GM21367 (cell line): Measurements from ENCODE around the gene FAM118A.
A peak's percentile ranks its signal among the peaks of the same experiment; 100 is the strongest.
"Not testable (repeated sequence)": the region's sequence is repeated elsewhere in the genome, so short reads cannot be mapped to it uniquely, and the experiment has no call there.

ENCODE experiments used
- ATAC-seq: cut with Tn5 transposase; IDR thresholded peaks from one replicate; pipeline ENCODE4 v1.9.1; 2021; ENCODE audit not compliant: unreplicated experiment

The FAM118A gene

DNA sequence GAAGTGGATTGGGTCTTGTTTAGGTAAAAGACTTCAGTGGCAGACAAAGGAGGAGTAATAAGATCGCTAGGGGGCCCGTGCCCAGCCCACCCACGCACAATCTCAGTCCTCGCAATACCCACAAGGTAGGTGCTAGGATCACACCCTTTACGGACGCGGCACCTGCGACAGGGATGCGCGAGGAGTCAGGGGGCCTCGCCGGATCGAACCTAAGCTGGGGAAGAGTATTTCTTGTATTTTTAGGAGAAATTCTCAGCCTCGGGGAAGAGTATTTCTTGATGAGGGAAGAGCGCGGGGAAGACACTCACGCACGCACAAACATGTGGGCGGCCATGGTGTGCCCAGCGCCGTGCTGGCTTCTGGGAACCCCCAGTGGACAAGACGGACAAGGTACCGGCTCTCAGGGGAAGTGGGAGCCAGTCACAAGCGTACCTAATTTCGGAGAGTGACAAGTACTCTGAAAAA lies 745 bp upstream of the FAM118A start:
- no peak for ATAC-seq

DNA sequence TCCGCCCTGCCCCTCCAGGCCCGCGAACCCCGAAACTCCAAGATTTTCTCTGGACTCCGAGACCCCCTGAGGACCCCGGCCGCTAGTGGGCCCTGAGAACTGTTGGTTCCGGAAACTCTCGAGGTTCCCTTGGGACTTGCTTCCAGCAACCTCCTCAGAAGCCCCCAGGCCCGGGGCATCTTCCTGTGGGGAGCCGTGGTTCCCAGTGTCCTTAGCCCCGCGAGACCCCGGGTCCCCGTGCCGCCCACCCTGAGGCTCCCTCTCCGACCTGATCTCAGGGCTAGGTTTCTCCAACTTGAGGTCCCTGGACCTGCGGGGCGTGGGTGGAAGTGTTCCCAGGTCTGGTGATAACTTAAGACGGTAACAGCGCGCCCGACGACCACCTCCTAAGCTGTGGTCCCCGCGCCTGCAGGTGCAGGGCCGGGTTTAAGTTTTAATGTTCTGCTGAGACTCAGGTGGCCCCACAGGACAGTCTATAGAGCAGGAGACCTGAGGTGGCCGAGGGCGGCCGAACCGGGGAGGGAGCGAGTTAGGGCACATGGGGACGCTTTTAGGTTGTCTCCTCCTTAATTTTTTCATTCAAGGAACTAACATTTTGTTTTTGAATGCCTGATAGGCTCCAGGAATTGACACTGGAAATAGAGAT lies 720 bp downstream of the FAM118A start:
- no peak for ATAC-seq

DNA sequence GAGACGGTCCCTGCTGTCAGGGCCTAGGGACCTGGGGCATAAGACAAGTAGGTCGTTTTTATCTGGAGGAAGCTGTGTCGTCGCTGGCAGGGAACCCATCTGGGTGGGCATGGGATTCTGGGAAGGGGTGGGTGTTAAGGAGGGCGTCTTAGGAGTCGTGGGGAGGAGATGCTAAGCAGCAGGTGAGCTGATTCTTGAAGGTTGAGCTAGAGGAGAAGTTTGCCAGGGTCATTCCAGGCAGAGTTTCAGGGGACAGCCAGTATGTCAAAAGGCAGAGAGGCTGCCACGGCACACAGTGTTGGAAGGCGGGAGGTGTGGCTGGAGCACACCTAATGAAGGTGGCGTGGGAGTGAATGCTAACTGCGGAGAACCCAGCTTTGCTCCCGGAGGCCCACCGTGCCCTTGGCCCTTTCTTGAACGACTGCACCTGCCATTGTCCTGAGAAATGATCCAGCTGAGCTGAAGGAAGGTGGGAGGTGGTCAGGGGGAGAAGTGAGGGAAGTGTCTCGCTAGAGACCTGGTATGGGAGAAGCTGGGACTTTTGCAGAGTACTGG lies 1.3 kb downstream of the FAM118A start:
- ATAC-seq = no peak

DNA sequence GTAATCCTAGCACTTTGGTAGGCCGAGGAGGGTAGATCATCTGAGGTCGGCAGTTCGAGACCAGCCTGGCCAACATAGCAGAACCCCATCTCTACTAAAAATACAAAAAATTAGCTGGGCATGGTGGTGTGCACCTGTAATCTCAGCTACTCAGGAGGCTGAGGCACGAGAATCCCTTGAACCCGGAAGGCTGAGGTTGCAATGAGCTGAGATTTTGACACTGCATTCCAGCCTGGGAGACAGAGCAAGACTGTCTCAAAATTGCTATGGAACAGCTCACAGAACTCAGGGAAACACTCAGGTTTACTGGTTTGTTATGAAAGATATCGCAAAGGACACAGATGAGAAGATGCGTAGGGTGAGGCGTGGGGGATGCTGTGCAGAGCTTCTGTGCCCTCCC lies 2.7 kb downstream of the FAM118A start:
- no peak for ATAC-seq

DNA sequence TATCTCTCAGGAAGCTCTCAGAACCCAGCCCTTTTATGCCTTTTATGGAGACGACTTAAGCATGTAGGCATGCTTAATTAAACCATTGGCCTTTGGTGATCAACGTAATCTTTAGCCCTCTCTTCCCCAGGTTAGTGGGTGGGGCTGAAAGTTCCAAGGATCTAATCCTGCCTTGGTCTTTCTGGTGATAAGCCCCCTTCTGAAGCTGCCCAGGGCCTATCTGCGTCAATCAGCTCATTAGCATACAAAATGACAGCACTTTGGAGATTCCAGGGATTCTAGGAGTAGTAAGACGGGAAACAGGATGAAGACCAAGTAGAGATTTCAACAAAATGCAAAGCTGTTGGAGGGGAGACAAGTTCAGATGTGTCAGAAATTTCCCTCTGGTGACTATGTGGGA lies 3.1 kb downstream of the FAM118A start:
- no peak for ATAC-seq

DNA sequence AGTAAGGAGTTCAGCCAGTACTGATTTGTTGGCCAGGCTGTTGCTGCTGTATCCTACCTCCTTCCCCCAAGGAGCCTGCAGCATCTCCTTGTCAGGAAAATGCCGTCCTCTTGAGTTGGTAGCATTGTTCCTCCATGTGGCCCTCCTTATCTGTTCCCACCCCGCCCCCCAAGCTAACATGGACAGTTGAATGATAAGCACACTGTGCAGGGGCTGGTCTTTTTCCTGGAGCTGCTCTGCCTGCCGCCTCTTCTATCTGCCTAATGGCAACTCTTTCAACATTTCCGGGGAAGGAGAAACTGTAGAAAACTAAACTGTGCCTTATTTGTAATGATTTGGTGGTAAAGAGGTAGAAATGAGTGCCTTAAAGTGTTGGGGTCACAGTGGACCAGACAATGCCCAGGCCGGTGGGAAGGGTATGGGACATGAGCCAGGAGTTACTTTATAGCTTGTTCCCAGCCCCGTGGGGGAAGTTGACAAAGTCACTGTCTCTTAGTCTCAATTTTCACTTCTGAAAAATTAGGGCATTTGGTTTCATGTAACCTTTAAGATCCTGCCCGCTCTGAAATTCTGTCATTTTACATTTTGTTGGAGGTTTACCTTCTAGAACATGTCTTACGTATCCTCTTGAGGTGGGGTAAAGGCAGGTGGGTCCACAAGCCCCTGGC lies 4.5 kb downstream of the FAM118A start:
- ATAC-seq = no peak

DNA sequence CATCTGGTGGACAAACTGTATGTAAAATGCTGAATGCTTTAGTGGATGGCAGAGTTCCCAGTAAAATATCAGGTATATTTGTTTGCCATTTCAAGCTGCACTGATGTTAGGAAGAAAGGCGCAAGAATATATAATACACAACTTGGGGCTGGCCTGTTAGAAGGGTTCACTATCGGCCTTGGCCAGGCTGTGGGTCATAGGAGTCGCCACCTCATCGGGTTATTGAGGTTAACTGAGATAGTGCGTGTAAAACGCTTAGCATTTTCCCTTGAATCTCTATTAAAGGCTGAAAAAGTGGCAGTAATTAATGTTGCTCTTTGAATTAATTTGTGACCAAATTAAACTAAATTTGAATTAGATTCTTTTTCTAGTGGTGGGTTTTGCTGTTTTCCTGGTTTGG lies 5.1 kb downstream of the FAM118A start:
- no peak for ATAC-seq

DNA sequence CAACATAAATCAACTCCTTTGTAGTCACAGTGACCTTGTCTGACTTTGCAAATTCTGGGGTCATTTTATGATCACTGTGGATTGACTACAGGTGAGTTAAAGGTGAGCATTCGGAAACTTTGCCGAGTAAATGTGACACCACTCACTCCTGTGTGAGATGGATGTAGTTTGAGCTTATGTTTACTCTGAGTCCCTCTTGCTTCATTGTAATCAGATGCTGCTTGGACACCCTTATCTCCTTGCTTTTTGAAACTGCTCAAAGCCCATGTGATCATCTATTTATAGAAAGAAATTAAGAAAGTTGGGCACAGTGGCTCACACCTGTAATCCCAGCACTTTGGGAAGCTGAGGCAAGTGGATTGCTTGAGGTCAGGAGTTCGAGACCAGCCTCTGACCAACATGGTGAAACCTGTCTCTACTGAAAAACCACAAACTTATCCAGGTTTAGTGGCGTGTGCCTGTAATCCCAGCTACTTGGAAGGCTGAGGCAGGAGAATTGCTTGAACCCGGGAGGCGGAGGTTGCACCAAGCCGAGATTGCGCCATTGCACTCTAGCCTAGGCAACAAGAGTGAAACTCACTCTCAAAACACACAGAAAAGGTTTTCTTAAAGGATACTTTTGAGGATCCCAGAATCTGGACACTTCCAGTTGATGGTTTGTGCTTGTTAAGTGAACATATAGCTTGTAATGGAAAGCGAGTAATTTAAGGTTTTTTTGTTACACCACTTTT lies 7.2 kb downstream of the FAM118A start:
- no peak for ATAC-seq

DNA sequence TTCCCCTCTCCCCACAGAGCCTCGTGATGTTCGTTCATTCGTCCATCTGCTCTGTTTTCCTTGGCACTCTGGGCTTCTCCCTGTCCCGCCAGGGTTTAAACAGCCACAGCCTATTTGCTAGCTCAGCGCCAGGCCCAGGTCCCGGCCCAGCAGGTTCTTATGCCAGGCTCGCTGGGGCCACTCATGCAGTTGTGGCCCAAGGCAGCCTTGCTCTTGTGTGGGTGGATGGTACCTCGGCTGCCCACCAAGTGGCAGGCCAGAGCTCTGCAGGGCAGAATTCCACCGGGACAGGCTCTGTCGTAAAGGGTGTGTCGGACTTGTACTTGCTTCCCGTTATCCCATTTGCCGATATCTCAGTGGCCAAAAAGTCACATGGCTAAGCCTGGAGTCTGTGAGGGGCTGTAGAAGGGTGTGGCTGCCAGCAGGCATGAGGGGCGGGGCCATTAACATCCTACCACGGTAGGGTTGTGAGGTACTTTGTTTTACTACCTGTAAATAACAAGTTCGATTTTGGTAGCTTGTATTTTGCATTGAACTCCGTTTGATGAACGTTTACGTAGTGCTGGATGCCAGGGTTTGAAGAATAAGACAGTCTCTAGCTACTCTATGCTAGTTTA lies 7.9 kb downstream of the FAM118A start:
- no peak for ATAC-seq

DNA sequence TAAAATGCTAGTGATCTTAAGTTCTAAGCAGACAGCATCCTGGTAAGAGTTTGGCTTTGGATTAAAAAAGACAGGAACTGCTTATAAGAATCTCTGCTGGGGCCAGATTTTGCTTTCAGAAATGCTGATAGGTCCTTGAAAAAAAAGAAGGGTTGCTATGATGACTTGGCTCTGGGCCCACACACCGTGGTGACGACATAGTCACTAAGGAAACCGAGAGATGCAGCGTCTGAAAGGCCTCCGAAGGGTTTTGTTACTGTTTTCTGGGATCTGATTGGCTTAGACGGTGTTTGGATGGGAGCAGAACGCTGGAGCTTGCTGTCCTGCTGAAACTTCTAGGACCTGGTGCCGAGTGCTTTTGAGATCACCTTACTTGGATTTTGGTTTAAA lies 8.4 kb downstream of the FAM118A start:
- peak; percentile 48 for ATAC-seq

DNA sequence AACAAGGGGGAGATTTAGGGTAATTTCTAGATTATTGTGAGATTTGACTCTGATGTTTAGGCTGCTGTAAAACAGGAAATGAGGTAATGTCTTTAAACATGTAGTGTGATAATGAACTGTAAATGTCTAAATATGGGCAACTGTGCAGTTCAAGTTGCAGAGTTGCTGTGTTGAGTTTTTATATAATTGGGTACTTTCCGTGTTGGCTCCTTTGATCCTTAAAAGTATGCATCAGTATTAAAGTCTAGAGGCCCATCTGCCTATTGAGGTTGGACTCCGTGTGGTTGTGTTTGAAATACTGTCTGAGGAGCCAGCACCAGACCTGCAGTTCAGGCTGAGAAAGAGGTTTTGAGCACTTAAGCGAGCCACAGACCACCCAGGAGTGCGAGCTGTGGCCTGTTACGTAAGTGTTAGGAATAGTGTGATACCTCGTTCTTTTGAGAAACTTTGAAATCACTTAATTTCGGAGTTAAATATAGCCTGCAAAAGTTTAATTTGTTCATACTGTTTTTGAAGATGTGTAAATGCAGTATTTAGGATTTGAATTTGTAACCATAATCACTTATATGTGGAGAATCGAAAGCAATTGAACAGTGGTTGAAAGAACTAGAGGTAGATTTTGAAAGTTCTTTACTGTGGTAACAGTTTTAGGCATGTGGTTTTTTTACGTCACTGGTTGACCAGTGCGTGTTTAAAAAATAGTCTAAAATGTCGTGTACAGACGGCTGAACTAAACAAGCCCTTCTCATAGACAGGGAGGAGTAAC lies 9.0 kb downstream of the FAM118A start:
- peak; percentile 30 for ATAC-seq

DNA sequence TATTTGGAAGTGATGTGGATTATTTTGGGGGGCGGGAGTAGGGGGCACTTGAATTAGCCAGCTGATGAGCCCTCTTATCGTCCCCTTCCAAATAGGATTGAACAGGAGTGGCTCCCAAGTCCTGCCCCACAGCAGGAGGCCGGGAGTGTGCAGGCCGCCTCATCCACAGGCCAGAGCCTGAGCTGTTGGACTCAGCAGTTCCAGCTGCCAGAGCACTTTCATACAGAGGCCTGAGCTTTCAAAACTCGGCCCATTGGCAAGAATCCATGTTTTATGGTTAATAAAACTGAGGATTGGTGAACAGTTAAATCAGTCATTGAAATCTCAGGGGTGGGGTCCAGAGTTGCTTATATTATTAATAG lies 9.6 kb downstream of the FAM118A start:
- no peak for ATAC-seq

DNA sequence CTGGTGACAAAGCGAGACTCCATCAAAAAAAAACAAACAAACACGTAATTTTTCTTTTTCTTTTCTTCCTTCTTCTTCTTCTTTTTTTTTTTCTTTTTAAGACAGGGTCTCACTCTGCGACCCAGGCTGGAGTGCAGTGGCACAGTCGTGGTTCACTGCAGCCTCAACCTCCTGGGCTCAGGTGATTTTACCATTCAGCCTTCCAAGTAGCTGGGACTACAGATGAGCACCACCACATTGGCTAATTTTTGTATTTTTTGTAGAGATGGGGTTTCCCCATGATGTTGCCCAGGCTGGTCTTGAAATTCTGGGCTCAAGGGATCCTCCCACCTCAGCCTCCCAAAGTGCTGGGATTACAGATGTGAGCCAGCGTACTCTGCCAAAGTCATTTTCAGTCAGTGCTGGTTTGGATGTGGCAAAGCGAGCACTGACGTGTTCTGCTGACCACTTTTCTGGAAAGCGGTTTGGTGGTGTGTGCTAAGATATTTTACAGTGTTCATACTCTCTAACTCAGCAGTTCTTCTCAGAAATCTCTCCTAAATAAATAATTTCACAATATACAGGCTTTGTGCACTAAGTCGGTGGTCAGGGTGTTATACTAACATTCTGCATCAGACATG lies 10.7 kb downstream of the FAM118A start:
- no peak for ATAC-seq

DNA sequence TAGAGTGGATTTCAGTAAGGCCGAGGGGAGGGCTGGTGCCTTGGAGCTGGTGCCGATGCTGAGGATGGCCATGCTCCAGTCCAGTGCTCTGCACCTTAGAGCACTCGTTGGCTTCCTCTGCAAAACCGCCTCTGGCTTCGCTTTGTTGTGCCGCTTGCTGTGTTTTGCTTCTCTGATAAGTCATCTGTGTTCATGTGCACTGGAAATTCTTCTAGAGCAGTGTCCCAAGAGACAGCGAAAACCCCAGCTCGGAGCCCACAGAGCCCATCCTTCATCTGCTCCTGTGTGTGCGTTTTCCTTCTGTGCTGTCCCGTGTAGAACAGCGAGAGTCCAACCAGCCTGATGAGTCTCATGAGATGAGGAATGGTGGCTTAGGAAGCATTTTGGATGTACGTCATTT lies 12.1 kb downstream of the FAM118A start:
- ATAC-seq = no peak

DNA sequence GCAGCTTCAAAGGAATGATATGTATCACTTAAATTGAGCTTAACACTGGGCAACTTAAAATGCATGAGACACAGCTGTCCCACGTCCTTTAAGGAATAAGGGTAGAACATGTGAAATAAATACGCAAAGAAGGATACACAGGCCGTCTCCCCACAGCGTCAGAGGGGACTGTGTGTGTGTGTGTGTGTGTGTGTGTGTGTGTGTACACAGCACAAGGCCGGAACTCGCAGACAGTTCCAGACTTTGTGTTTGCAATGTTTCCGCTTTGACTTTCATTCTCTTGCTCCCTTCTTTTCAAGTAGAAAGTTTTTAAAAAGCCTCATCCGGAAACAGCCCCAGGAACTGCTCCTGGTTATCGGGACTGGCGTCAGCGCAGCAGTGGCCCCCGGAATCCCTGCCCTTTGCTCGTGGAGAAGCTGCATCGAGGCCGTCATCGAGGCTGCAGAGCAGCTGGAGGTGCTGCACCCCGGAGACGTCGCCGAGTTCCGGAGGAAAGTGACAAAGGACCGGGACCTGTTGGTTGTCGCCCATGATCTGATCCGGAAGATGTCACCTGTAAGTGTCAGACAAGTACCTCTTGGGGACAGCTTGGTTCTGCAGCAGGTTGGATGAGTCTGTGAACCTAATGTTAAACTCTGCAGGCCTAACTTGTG lies 13.3 kb downstream of the FAM118A start:
- ATAC-seq = no peak

DNA sequence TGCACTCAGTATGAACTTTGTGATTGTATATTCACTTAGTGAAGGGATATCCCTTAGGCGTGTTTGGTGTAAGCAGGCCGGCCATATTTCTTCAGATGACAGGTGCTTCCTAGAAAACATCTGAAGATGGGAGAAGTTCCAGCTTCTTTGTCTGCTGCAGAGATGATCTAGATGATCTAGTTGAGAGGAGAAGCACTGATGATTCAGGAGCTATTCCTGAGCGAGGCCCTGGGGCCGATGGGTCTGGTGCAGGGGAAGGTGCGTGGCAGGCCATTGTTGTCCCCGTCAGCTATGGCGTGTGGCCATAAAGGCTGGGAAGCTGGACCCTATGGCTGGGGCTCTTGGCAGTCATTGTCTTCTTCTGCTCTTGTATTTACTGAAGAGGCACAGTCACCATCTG lies 14.0 kb downstream of the FAM118A start:
- no peak for ATAC-seq

DNA sequence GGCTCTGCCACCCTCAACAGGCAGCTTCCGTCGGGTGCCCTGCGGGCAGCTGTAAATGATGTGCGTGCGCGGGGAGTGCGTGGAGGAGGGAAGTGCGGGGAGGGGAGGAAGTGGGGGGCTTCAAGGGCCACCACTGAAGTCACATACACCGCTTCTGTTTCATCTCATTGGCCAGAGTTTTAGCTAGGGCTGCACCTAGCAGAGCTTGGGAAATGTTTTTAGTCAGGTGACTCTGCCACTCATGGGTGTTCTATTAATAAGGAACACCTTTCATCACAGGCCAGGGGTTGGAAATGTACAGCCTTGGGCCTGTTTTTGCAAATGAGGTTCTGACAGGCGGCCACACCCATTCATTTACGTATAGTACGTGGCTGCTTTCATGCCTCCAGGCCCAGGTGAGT lies 14.6 kb downstream of the FAM118A start:
- no peak for ATAC-seq

DNA sequence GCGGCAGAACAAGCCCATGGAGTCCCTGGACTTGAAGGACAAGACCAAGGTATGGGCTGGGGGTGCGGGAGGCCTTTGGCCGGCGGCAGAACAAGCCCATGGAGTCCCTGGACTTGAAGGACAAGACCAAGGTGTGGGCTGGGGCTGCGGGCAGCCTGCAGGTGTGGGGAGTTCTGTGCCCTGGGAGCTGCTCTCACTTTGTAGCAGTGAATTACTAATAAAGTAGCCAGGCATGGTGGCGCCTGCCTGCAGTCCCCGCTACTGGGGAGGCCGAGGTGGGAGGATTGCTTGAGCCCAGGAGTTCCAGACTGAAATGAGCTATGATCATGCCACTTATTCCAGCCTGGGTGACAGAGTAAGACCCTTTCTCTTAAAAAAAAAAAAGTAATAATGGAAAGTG lies 18.5 kb downstream of the FAM118A start:
- ATAC-seq = not testable (repeated sequence)

DNA sequence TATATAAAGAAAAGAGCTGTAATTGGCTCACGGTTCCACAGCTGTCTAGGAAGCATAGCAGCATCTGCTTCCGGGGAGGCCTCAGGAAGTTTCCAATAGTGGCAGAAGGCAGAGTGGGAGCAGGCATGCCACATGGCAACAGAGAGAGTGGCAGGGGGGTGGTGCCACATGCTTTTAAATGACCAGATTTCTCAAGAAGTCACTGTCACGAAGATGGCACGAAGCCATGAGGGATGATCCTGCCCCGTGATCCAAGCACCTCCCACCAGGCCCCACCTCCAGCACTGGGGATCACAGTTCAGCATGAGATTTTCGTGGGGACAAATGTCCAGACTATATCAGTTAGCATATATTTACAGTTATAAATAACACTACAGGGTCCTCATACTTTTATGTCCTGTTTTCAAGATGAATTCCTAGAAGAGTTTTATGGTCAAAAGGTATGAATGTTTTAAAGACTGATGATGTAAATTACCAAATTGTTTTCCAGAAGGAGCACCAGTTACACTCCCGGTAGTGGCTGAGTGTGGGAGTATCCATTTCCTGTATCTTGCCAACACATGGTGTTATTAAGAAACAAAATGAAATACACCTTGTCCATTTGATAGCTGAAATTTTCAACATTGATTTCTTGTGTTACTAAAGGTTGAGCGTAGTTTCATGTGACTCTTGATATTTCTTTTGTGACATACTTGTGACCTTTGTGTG lies 19.2 kb downstream of the FAM118A start:
- ATAC-seq = no peak
